ENCODE results near the gene MSMB.
A peak's percentile ranks its signal among the peaks of the same experiment; 100 is the strongest.
"Not testable (repeated sequence)": the region's sequence is repeated elsewhere in the genome, so short reads cannot be mapped to it uniquely, and the experiment has no call there.

The MSMB gene, protein sequence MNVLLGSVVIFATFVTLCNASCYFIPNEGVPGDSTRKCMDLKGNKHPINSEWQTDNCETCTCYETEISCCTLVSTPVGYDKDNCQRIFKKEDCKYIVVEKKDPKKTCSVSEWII

DNA sequence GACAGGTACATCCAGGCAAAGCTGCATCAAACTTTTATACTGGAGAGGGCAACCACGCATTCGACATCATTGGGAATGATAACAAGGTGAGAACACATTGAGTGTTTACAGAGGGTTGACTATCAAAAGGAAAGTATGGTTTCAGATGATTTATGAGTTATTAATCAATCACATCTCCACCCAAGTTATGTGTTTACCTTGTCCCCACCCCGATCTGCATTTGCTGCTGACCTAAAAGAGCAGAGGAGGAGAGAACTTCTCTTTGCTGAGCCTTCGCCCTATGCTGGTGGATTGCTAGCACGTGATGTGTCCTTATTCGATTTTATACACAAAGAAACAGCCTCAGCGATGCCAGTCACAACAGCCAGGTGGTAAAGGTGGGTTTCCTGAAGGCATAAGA lies at the start of gene MSMB:
Gene MSMB, minus strand, starts transcription at position 9 of the 400 bp plus-strand sequence. CDS start 32 bp downstream, outside the sequence.
- no peak for DNase-seq (ENCODE audit: low read depth)

DNA sequence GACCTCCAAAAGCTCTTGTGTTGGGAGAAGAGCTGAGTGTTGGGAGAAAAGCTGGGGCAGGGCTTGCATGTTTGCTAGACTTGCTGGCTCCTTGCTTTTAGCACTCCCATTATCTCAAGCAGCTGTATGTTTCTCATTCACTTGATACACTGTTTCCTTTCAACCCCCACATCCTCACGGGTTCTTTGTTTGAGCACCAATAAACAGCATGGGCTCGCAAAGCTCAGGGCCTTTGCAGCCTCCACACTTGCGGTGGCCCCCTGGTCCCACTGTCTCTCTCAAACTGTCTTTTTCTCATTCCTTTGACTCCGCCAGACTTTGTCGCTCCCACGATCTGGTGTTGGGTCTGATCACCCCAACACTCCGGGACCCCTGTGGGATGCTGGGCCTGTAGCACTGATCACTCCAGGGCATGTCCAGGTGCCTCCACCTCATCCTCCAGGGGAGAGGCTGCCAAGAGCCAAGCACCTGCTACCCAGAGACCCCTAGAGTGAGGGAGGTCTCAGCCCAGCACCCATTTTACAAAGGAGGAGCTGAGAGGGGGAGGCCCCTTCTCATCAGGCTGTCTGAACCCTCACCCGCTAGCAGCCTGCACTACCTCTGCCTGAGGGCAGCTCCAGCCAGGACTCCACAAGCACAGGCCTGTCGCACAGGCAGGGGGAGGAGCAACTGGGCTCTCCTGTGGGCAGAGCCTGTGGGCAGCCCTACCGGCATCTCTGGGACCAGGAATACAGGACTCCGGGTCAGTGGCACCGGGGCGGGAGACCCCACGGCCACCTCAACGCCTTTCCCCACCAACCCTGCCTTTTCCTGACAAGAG lies 49.1 kb upstream of the MSMB start:
- no peak for DNase-seq (ENCODE audit: low read depth)

DNA sequence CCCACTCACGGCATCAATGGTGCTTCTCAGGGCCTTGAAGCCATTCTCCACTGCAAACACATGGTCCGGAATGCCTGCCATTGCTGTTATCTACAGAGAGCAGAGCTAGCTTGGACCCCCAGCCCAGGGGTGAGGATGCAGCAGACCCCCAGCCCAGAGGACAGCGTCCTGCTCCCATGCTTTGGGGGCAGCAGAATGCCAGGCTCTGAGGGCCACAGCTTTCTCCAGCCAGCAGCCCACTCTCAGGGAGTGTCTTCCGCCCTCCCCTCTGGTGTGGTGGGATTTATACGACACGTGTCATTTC lies 48.1 kb upstream of the MSMB start:
- no peak for DNase-seq (ENCODE audit: low read depth)

DNA sequence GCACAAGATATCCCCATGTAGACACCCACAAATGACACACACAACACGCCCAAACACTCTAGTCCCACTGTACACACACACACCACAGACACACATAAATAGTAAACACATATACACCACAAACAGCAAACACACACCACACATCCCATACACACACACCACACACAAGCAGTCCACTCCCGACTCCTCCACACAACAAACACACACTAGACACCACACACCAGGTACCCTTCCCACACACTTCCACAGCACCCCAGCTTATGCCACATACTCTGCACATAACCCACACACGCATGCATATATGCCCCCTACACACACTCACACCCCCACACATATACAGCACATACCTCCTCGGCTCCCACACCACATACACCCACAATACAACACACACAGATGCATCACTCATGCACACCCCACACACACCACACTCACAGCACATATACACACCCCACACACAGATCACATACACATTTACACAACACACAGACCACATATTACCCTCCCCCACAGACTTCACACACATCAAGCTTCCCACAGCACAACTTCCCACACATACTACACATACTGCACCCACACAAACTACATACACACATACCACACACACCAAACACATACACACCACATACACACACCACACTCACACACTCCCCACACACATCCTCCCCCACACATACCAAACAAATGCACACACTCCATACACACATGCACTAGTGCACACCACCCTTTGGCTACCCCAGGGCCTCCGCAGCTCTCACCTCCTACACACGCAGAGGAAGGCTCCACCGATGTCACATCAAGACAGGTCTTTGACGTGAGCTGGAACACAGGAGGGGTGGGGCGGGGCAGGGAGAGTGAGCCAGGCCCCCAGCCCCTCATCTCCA lies 47.5 kb upstream of the MSMB start:
- DNase-seq (ENCODE audit: low read depth), result peak; percentile 39

DNA sequence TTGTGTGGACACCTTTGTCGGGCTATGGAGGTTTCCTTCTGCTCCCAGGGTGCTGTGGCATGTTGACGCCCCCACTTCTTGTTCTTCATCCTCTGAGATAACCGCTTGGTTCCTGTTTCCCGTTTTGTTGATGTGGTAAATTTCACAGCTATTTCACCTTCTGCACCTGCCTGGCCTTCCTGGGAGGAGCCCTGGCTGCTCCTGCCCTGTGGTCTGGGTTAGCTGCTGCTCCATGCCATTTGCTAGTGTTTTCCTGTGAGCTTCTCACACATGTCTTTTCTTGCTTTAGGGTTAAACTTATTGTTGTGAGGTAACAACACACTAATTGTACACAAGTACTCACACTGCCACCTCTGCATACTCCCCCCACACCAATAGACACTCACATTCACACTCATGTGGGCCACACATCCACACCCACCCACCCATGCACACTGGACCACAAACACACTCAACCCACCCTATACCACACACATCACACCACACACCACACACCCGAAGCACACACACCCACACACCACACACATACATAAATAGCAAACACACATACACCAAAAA lies 46.5 kb upstream of the MSMB start:
- DNase-seq (ENCODE audit: low read depth), result no peak

DNA sequence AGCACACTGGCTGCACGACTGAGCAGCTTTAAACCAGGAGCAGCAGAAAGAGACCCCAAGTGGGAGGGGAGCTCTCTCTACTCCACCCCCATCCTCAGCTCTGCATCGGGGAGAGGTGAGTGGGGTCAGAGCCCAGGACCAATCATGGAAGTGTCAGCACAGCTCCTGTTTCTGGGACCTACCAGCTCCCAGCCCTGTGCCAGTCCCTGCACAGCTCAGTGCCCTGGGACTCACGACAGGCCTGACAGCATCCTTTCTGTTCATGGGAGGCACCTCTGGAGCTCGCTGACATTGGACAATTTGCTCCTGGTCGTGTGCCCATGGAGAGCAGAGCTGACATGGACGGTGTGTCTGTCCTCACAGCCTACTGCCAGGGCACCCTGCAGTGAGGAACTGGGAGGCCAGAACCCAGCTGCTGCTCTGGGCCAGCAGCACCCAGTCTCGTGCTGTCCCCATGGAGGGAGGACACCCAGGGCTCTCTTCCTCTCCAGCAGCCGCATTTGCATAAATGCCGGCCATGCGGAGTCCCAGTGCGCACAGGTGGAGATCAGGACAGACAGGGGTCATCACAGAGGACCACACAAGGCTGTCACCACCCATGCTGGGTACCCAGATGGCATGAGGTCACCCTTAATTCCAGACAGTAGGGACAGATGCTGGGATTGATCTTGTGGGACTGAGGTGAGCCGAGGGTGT lies 45.9 kb upstream of the MSMB start:
- DNase-seq (ENCODE audit: low read depth), result no peak

DNA sequence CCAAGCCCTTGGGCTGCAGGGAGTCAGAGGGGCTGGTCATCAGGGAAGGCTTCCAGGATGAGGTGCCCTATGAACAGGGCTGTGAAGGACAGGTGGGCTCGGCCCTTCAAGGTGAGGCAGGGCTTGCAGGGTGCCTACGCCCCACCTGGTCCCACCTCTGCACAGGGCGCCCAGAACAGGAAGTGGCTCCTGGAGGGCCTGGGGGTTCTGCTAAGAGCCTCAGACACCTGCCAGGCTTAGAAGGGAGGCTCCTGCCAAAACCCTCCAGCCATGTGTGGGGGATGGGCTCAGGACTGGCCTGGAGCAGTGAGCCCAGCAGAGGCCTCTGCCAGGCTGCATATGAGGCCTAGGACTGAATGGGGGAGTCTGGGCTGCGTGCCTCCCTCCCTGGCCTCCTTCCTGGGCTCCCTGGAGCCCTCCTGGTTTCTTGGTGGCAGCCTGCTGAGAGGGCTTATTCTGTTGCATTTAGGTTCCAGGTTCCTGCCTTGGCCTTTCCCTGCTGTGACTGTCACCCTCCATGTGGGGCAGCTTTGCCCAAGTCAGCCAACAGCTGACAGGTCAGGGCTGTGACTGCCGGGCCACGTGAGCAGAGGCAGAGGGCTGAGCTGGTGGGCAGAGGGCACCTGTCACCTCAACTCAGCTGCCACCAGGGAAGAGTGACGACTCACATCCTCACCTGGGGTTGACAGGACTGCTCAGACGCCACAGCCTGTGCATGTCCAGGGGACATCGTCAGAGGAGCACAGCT lies 45.2 kb upstream of the MSMB start:
- DNase-seq (ENCODE audit: low read depth), result no peak

DNA sequence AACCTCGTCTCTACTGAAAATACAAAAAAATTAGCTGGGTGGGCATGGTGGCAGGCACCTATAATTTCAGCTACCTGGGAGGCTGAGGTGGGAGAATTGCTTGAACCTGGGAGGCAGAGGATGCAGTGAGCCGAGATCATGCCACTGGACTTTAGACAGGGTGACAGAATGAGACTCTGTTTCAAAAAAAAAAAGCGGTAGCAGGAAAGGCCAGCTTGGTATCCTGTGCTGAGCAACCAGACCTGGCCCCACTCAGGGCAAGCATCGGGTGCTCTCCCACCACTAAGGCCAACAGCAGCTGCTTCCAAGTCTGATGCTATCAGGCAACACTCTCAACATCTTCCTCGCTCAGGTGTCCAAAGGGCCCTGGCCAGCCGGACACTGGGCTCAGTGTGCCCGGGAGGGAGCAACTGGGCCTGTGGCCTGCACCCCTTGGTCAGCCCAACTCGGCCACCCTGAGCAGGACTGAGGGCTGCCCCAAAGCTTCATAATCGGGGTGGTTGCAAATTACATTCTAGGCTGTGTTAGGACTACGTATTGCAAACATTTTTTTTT lies 44.3 kb upstream of the MSMB start:
- no peak for DNase-seq (ENCODE audit: low read depth)

DNA sequence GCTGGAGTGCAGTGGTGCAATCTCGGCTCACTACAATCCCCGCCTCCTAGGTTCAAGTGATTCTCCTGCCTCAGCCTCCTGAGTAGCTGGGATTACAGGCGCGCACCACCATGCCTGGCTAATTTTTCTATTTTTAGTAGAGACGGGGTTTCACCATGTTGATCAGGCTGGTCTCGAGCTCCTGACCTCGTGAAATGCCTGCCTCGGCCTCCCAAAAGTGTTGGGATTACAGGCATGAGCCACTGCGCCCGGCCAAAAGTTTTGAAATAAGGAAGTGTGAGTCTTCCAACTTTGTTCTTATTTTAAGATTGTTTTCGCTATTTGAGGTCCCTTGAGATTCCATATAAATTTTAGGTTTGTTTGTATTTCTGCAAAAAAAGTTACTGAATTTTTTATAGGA lies 41.3 kb upstream of the MSMB start:
- DNase-seq (ENCODE audit: low read depth), result not testable (repeated sequence)

DNA sequence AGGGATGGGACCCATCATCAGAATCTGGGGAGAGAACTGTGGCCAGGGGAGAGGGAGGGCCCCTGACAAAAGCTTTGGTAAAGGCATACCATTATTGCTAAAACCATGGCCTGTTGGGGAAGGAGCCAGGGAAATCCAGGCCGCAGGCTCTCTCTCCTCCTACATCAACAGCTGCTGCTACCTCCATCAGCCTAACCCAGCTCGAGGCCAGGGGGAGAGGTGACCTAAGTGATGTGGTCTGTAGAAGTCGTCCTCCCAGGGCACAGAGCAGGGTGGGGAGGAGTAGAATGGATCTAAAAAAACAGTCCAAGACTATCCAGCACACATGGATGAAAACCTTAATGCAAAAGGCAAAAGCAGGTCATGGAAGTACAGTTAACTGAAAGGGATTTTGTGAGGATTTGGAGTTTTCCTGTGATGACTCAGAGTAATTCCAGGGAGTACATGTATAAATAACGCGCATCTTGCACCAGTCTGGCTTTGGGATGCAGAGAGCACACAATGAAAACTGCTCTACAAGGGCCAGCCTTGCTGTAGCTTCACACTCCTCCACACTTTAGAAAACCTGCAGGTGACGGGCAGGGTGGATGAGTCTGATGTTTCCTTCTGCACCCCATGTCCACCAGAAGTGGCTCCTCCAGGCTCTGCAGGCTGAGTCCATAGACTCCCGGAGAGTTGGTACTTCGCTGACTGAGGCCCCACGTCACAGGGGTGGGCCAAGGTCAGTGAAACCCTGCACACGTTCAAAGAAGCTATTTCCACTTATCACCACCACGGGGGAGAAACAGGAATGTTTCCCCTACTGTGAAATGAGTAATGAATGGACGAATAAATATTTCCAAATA lies 38.5 kb upstream of the MSMB start:
- DNase-seq (ENCODE audit: low read depth), result no peak

DNA sequence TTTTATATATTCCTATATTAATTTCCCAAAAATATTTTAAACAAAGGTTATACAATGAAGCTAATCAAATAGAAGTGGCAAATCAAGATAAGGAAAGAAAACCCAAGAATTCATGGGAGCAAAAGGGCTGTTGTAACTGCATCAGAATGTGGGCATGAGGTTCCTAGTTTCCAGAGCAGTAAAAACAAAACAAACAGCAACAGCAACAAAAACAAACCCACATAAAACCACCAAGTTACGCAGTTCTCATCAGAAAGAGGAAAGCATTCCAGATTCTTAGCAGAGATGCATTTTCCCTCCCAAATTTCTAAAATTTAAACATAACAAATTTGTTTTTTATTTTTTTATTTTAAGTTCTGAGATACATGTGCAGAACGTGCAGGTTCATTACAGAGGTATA lies 34.8 kb upstream of the MSMB start:
- DNase-seq (ENCODE audit: low read depth), result no peak

DNA sequence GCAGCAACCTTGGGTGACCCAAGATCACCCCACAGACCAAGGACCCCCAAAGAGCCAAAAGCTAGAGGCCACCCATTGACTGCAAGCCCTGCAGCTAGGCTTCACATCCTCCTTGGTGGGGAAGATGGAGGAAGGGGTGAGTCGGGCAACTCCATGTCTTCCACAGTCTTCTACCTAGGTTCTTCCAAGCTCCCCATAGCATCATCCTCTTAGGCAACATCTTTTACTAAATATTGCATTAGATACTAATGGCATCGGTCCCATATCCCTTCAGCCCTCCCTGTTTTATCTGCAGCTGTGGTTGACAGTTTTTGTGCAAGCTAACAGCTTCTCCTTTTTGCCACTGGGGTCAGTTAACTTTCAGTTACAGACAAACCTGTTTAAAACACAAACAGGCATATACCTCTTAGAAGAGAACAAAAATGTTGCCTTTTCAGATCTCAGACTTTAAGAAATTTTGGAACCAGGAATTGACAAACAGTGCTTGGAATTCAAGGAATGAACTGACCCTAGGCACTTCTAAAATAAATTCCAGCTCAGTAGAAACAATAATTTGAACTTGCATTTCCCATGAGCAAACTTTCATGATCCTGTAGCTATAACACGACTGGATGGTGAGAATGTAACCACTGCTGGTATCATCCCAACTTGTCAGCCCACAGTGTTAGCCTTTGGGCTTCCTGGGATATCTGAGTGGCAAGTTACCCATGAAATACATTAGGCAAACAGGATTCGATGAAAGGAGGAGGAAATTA lies 33.9 kb upstream of the MSMB start:
- no peak for DNase-seq (ENCODE audit: low read depth)

DNA sequence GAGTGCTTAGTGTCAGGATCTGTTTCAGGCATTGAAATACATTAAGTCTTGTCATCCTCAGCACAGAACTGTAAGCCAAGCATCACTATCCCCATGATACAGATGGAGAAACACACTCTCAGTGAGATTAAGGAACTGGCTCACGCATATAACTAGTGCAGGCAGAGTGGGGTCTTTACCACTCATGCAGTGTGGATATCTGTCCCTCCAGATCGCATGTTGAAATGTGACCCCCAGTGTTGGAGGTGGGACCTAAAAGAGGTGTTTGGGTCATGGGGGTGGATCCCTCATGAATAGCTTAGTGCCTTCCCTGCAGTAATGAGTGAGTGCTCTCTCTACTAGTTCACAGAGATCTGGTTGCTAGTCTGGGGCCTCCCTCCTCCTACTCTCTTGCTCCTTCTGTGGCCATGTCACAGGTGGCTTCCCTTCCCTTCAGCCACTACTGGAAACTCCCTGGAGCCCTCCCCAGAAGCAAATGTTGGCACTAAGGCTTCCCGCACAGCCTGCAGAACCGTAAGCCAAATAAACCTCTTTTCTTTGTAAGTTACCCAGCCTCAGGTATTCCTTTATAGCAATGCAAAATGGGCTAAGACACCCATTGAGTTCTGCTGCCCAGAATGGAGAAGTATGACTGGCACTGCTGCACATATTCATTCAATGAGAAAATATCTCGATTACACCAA lies 31.8 kb upstream of the MSMB start:
- no peak for DNase-seq (ENCODE audit: low read depth)

DNA sequence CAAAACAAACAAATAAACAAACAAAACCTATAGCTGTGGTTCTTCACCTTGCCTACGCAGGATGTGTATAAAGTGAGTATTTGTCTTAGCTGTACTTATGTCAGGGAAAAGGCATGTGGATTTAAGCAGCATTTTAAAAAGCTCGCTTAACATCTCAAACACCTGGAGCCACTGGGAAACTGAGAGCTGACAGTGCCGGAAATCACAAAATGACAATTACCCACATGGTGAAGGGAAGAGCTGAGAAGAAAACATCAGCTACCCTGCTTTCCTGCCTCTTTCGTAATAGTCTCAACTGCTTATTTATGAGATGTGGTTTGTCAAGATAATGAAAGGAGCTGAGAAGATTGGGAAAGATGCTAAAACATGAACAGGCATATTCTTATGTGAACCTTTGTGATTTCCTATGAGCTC lies 31.1 kb upstream of the MSMB start:
- no peak for DNase-seq (ENCODE audit: low read depth)

DNA sequence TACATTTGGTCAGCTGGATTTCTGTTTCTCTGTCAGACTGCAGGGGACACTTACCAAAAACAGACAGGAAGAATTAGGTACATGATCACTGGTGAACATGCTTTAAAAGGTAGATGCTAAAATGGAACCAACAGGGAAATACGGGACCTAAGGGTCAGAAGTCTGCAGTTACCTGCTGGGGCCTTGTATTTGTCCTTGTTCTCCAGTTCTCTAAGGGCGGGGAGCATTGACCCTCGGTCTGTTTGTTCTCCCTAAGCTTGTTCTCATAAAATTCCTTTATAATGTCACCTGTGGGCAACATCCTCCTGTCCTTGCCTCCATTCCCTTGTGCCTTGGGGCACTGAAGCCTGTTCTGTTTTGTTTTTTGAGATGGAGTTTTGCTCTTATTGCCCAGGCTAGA lies 29.8 kb upstream of the MSMB start:
- no peak for DNase-seq (ENCODE audit: low read depth)

DNA sequence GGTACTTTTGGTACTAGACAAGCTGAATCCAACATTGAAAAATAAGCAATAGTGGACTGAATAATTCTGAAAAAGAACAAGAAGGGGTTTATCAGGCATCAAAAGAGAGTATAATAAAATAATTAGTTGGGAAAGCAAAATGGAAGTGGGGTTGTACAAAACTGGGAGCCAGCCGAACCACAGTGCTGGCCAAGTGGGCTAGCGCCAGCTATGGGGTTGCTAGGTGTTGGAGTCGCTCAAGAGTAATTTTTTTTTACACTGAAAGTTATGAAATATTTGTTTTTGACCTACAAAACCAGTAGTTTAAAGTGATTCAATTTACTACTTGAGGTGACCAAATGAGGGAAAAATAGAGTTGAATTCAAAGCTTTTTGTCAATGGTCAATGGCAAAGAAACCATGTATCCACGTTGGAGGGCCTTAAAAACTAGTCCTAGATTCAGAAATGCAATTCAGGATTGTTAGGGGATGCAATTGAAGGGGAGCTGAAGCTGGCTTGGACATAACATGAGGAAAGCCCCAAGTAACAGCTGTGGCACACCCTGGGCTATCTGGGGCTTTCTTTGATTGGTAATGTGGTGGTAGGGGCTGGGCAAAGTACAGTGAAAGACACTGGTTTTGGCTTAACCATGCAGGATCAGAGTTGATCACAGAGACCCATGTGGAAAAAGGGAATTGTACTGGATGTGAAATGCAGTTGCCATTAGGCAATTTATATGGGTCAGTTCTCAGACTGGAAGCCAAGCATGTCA lies 28.3 kb upstream of the MSMB start:
- DNase-seq (ENCODE audit: low read depth), result no peak

DNA sequence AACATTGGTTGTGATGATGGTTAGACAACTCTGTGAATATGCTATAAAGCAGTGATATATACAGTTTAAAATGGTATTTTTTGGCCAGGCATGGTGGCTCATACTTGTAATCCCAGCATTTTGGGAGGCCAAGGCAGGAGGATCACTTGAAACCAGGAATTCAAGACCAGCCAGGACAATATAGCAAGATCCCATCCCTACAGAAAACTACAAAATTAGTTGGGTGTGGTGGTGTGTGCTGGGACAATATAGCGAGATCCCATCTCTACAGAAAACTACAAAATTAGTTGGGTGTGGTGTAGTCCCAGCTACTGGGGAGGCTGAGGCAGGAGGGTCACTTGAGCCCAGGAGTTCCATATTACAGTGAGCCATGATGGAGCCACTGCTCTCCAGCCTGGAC lies 27.5 kb upstream of the MSMB start:
- DNase-seq (ENCODE audit: low read depth), result no peak

DNA sequence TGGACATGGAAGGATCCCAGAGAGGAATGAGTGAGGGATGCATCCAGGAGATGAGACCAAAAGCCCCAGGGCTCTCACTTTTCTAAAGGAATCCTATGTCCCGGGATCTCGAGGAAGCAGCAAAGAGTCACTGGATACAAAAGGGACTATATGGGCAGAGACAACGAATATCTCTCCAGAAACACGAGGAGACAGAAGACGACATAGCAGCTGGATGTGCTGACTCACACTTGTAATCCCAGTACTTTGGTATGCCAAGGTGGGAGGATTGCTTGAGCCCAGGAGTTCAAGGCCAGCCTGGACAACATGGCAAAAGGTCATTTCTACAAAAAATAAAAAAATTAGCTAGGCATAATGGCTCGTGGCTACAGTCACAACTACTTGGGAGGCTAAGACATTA lies 24.7 kb upstream of the MSMB start:
- DNase-seq (ENCODE audit: low read depth), result no peak

Data from stimulated activated CD4-positive, alpha-beta T cell treated with anti-CD3 and anti-CD28 coated beads, Interleukin-2, amount 100 ng/mL, for 4 hours (primary cell).